Heart left ventricle (tissue), 16 donors: Measurements from ENCODE around the gene THAP5. TPM values are rescaled to one million over a fixed set of nuclear protein-coding genes. Genes with fewer than 3 reads are reported as not detected.

ENCODE experiments used
- ATAC-seq, 4 donors: fragments of 200-7000 bp; cut with Tn5 transposase; one replicate each; pipeline ENCODE4 v1.9.1; 2020 to 2022; ENCODE audit warnings: moderate library complexity in 4 of 4, mild to moderate bottlenecking in 3 of 4, moderate number of reproducible peaks in 1 of 4
- DNase-seq, 5 donors: peaks; one replicate each; pipeline ENCODE4 v3.0.0-alpha.2; 2020
- H3K27ac ChIP-seq, 12 donors: fragments of 200-600 bp; sonication (generic) in 4 of 12; one replicate each; pipeline versions ENCODE4 v1.5.0 to v1.8.0; 2016 to 2022; ENCODE audit warnings: mild to moderate bottlenecking in 2 of 12
- H3K27me3 ChIP-seq, 9 donors: fragments of 200-600 bp; sonication (generic) in 2 of 9; one replicate each; pipeline versions ENCODE4 v1.5.1 to v1.8.0; 2016 to 2022; ENCODE audit warnings: mild to moderate bottlenecking in 3 of 9
- H3K36me3 ChIP-seq, 9 donors: fragments of 200-600 bp; sonication (generic) in 2 of 9; one replicate each; pipeline versions ENCODE4 v1.5.0 to v1.8.0; 2018 to 2022; ENCODE audit warnings: mild to moderate bottlenecking in 2 of 9
- H3K4me1 ChIP-seq, 12 donors: fragments of 200-600 bp; sonication (generic) in 4 of 12; one replicate each; pipeline versions ENCODE4 v1.5.0 to v1.8.0; 2016 to 2022; ENCODE audit warnings: mild to moderate bottlenecking in 3 of 12
- H3K4me3 ChIP-seq, 12 donors: fragments of 200-600 bp; sonication (generic) in 4 of 12; one replicate each; pipeline versions ENCODE4 v1.5.0 to v1.8.0; 2017 to 2022; ENCODE audit warnings: mild to moderate bottlenecking in 9 of 12, moderate library complexity in 4 of 12
- H3K9me3 ChIP-seq, 12 donors: fragments of 200-600 bp; sonication (generic) in 4 of 12; one replicate each; pipeline versions ENCODE4 v1.5.0 to v1.8.0; 2016 to 2022; ENCODE audit warnings: mild to moderate bottlenecking in 1 of 12
- CTCF ChIP-seq, 12 donors: fragments of 200-600 bp; sonication (generic) in 4 of 12; IDR thresholded peaks; one replicate each; pipeline versions ENCODE4 v1.5.0 to v1.8.0; 2018 to 2022; ENCODE audit warnings: antibody characterized with exemption in 12 of 12, mild to moderate bottlenecking in 5 of 12
- POLR2A ChIP-seq, 2 donors: fragments of 450-650 bp; IDR thresholded peaks; one replicate each; pipeline ENCODE4 v1.6.1; 2017; ENCODE audit warnings: antibody characterized with exemption in 2 of 2, mild to moderate bottlenecking in 2 of 2, moderate library complexity in 2 of 2
- WGBS, 4 donors: extraction: QIAGEN DNeasy Blood & Tissue Kit in 2 of 4; methylation state at CpG; one replicate each; pipeline versions ENCODE4 v1.1.5 to v1.1.7; 2013 to 2018; 5-methylcytosine and 5-hydroxymethylcytosine counted together
- intact Hi-C, 10 donors: fragments of 100-400 bp; cut with DNase I; formaldehyde crosslinking; loops; one replicate each; pipeline versions ENCODE4 v1.11.1 to v1.14.2; 2022
- polyA plus RNA-seq, 2 donors: library from polyadenylated mRNA; stranded (reverse); fragments of 200-250 nt; gene quantifications; one replicate each; pipeline ENCODE4 v1.2.3, GENCODE V29; 2013
- total RNA-seq, 9 donors: library from RNA; depleted of rRNA in 2 of 9; stranded (reverse); fragments of >200 nt in 2 of 9; fragmentation: NEBNext Ultra II Directional in 3 of 9; extraction: Animal tissue kit (Norgen Biotek cat#: 25700) in 3 of 9; gene quantifications; one replicate each; pipeline versions ENCODE4 v1.1.0 to v1.2.4, GENCODE V29; 2016 to 2023
- donor health status: ischemic (EF 13 %, LVEDD 7.1; RV severe dilation, severe dysfunction).
- donor health status: healthy with polysubstance abuse.
- donor health status: DM: no; HTN: yes; CAD: no.
- donor health status: DM: no; HTN: no; CAD: no.
- donor health status: ischemic (EF 25% LVEDD 6.9; RV normal size, moderate dysfunction).
- donor health status: ischemic (EF 25% LVEDD 5.7; RV mildly dilated, moderate dysfunction).
- donor health status: healthy.
- donor health status: DM: yes; HTN: yes; CAD: no.
- donor health status: ischemic (EF 35%, LVEDD 5.7; RV mildly dilated, moderate dysfunction).
- donor health status: nonischemic (EF 11% LVEDD 7.7; RV severe dilation, severe dysfunction).
- donor health status: DM: yes; HTN: yes; CAD: no.
- donor health status: PGD.
- donor health status: ischemic (EF 29% LVEDD 5.4; RV normal size, mild dysfunction).
- donor health status: nonischemic (EF 23%, LVEDD 6.1; RV moderate dilation, normal function).

Gene THAP5
- total and polyA plus RNA-seq, 11 donors = 7.6 to 34.4 (median 25.8) TPM

GRCh38 chr7:108598914-108599580, 29.5 kb upstream of the THAP5 start:
- ATAC-seq (no peak), DNase-seq (no peak)
- Histone ChIP-seq H3K9me3 (no peaks in the 10 kb centered on the region), H3K4me1 (no peaks in the 10 kb centered on the region), H3K4me3 (no peak overlapping the region), H3K36me3 (no peaks in the 10 kb centered on the region), H3K27ac (no peak overlapping the region), H3K27me3 (peaks cover 0 to 10% (median 0%) of the 10 kb centered on the region in 9 donors)
- TF ChIP-seq CTCF (IDR thresholded peaks at IDR 0.05) (no peak), POLR2A (IDR thresholded peaks at IDR 0.05) (no peak)
- 82 to 90% (median 88%) methylated on average over 6 of the region's 6 CpGs for WGBS, 4 donors
- intact Hi-C loops = no loop called here

GRCh38 chr7:108598153-108598552, 28.6 kb upstream of the THAP5 start:
- ATAC-seq = no peak
- TF ChIP-seq CTCF (IDR thresholded peaks at IDR 0.05) = no peak
- TF ChIP-seq POLR2A (IDR thresholded peaks at IDR 0.05) = no peak
- Histone ChIP-seq H3K4me3 (no peak overlapping the region), H3K36me3 (no peaks in the 10 kb centered on the region), H3K27me3 (peaks cover 0 to 10% (median 0%) of the 10 kb centered on the region in 9 donors), H3K4me1 (no peaks in the 10 kb centered on the region), H3K9me3 (no peaks in the 10 kb centered on the region), H3K27ac (no peak overlapping the region)
- DNase-seq = no peak
- WGBS, 4 donors = 55 to 69% (median 61%) methylated on average over 2 of the region's 2 CpGs
- intact Hi-C loops = no loop called here

GRCh38 chr7:108596560-108596959, 27.1 kb upstream of the THAP5 start:
- peaks cover 0 to 7% (median 0%) of the 10 kb centered on the region in 9 donors for H3K27me3 ChIP-seq
- H3K4me3 ChIP-seq = no peak overlapping the region
- no peaks in the 10 kb centered on the region for H3K36me3 ChIP-seq
- H3K9me3 ChIP-seq = no peaks in the 10 kb centered on the region
- no peaks in the 10 kb centered on the region for H3K4me1 ChIP-seq
- TF ChIP-seq POLR2A (IDR thresholded peaks at IDR 0.05) (no peak), CTCF (IDR thresholded peaks at IDR 0.05) (no peak)
- 53 to 92% (median 86%) methylated on average over 4 of the region's 4 CpGs for WGBS, 4 donors
- intact Hi-C loops = no loop called here
- ATAC-seq (no peak), DNase-seq (no peak)
- H3K27ac ChIP-seq = no peak overlapping the region

GRCh38 chr7:108592646-108593201, 23.2 kb upstream of the THAP5 start:
- H3K27ac ChIP-seq = no peak overlapping the region
- WGBS, 4 donors = 31 to 48% (median 39%) methylated on average over 3 of the region's 3 CpGs
- TF ChIP-seq CTCF (IDR thresholded peaks at IDR 0.05) = peak in 5 of 12 donors; percentile 7 to 36 (median 16)
- TF ChIP-seq POLR2A (IDR thresholded peaks at IDR 0.05) = no peak
- no peaks in the 10 kb centered on the region for H3K27me3 ChIP-seq
- H3K36me3 ChIP-seq = no peaks in the 10 kb centered on the region
- no peaks in the 10 kb centered on the region for H3K9me3 ChIP-seq
- intact Hi-C loops = no loop called here
- ATAC-seq (peak in 2 of 4 donors; percentile 48 to 52), DNase-seq (no peak)
- no peak overlapping the region for H3K4me3 ChIP-seq
- H3K4me1 ChIP-seq = no peaks in the 10 kb centered on the region
